Measurements from ENCODE around the gene SOBP.
A peak's percentile ranks its signal among the peaks of the same experiment; 100 is the strongest.

SOBP gene

GRCh38 chr6:107590378-107590777 lies 100.5 kb downstream of the SOBP start:
- DNase-seq: no peak

GRCh38 chr6:107591346-107591745 lies 101.4 kb downstream of the SOBP start:
- no peak for DNase-seq

GRCh38 chr6:107592806-107593205 lies 102.9 kb downstream of the SOBP start:
- no peak for DNase-seq

- no peak for DNase-seq
These were observed 104.8 kb downstream of the SOBP start for GRCh38 chr6:107594736-107595135.

GRCh38 chr6:107598091-107598490 lies 108.2 kb downstream of the SOBP start:
- no peak for DNase-seq

GRCh38 chr6:107599043-107599442 lies 109.1 kb downstream of the SOBP start:
- no peak for DNase-seq

- no peak for DNase-seq
These were observed 110.2 kb downstream of the SOBP start for GRCh38 chr6:107600121-107600520.

- DNase-seq: no peak
These were observed 111.0 kb downstream of the SOBP start for GRCh38 chr6:107600936-107601335.

- DNase-seq: no peak
These were observed 111.5 kb downstream of the SOBP start for GRCh38 chr6:107601406-107601805.

- no peak for DNase-seq
These were observed 112.5 kb downstream of the SOBP start for GRCh38 chr6:107602321-107603005.

- no peak for DNase-seq
These were observed 113.1 kb downstream of the SOBP start for GRCh38 chr6:107603006-107603370.

- DNase-seq: no peak
These were observed 114.6 kb downstream of the SOBP start for GRCh38 chr6:107604549-107604948.

GRCh38 chr6:107606407-107606806 lies 116.5 kb downstream of the SOBP start:
- no peak for DNase-seq

- DNase-seq: no peak
These were observed 117.2 kb downstream of the SOBP start for GRCh38 chr6:107607116-107607515.

GRCh38 chr6:107611094-107611810 lies 121.3 kb downstream of the SOBP start:
- DNase-seq: no peak

GRCh38 chr6:107612762-107613415 lies 123.0 kb downstream of the SOBP start:
- DNase-seq: no peak

GRCh38 chr6:107613651-107614379 lies 123.9 kb downstream of the SOBP start:
- DNase-seq: no peak

GRCh38 chr6:107614828-107615227 lies 124.9 kb downstream of the SOBP start:
- no peak for DNase-seq

GRCh38 chr6:107616775-107617174 lies 126.9 kb downstream of the SOBP start:
- no peak for DNase-seq

- no peak for DNase-seq
These were observed 127.5 kb downstream of the SOBP start for GRCh38 chr6:107617341-107617932.

- peak; percentile 40 for DNase-seq
These were observed 128.8 kb downstream of the SOBP start for GRCh38 chr6:107618672-107619071.

- DNase-seq: no peak
These were observed 130.8 kb downstream of the SOBP start for GRCh38 chr6:107620732-107621131.
